Neutrophil (primary cell): ENCODE data around the gene BCL2L12.

ENCODE experiments used
- H3K27ac ChIP-seq: fragments of 200-600 bp; sonication (generic); 2 replicates; pipeline ENCODE4 v1.5.1; 2016; ENCODE audit warnings: mild to moderate bottlenecking, moderate library complexity
- H3K27me3 ChIP-seq: fragments of 200-600 bp; sonication (generic); 2 replicates; pipeline ENCODE4 v1.6.0; 2016; ENCODE audit warnings: mild to moderate bottlenecking
- H3K36me3 ChIP-seq: fragments of 200-600 bp; sonication (generic); 2 replicates; pipeline ENCODE4 v1.5.1; 2017
- H3K4me1 ChIP-seq, 2 experiments: fragments of 200-600 bp in 1 of 2; sonication (generic) in 1 of 2; 1 replicate in 1 of 2; 2 replicates in 1 of 2; pipeline versions ENCODE4 v1.5.1 to v1.6.1; 2013 to 2016; ENCODE audit warnings: low read depth in 1 of 2, low read length in 1 of 2, mild to moderate bottlenecking in 1 of 2, moderate library complexity in 1 of 2; ENCODE audit not compliant: control insufficient read depth in 1 of 2, insufficient read depth in 1 of 2
- H3K4me3 ChIP-seq, 2 experiments: fragments of 200-600 bp in 1 of 2; sonication (generic) in 1 of 2; 1 replicate in 1 of 2; 2 replicates in 1 of 2; pipeline ENCODE4 v1.5.1; 2013 to 2016; ENCODE audit warnings: low read depth in 1 of 2, low read length in 1 of 2, mild to moderate bottlenecking in 1 of 2, moderate library complexity in 1 of 2
- H3K9me3 ChIP-seq: fragments of 200-600 bp; sonication (generic); 2 replicates; pipeline ENCODE4 v1.5.1; 2016
- CTCF ChIP-seq: fragments of 200-600 bp; sonication (generic); IDR thresholded peaks from 2 replicates; pipeline ENCODE4 v1.5.1; 2016; ENCODE audit warnings: antibody characterized with exemption

Gene BCL2L12

DNA sequence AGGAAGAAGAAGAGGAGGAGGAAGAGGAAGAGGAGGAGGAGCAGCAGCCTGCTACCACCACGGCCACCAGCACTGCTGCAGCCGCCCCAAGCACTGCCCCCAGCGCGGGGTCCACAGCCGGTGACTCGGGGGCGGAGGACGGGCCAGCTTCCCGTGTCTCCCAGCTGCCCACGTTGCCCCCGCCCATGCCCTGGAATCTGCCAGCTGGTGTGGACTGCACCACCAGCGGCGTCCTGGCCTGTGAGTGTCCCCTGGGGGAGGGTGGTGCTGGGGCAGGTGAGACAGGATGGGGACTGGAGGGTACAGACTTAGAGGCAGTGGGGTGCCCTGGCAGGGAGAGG, 12.3 kb upstream of the BCL2L12 start:
- H3K27ac ChIP-seq: no peak overlapping the region
- H3K4me3 ChIP-seq: no peak overlapping the region
- no peaks in the 10 kb centered on the region for H3K4me1 ChIP-seq
- H3K36me3 ChIP-seq: peaks cover 94% of the 10 kb centered on the region
- H3K27me3 ChIP-seq: no peaks in the 10 kb centered on the region
- no peaks in the 10 kb centered on the region for H3K9me3 ChIP-seq
- TF ChIP-seq CTCF: no peak

GRCh38 chr19:49654581-49654980, 11.2 kb upstream of the BCL2L12 start:
- Histone ChIP-seq H3K4me3 (no peak overlapping the region), H3K27me3 (no peaks in the 10 kb centered on the region), H3K4me1 (no peaks in the 10 kb centered on the region), H3K36me3 (peaks cover 96% of the 10 kb centered on the region), H3K9me3 (no peaks in the 10 kb centered on the region), H3K27ac (no peak overlapping the region)
- TF ChIP-seq CTCF: no peak

DNA sequence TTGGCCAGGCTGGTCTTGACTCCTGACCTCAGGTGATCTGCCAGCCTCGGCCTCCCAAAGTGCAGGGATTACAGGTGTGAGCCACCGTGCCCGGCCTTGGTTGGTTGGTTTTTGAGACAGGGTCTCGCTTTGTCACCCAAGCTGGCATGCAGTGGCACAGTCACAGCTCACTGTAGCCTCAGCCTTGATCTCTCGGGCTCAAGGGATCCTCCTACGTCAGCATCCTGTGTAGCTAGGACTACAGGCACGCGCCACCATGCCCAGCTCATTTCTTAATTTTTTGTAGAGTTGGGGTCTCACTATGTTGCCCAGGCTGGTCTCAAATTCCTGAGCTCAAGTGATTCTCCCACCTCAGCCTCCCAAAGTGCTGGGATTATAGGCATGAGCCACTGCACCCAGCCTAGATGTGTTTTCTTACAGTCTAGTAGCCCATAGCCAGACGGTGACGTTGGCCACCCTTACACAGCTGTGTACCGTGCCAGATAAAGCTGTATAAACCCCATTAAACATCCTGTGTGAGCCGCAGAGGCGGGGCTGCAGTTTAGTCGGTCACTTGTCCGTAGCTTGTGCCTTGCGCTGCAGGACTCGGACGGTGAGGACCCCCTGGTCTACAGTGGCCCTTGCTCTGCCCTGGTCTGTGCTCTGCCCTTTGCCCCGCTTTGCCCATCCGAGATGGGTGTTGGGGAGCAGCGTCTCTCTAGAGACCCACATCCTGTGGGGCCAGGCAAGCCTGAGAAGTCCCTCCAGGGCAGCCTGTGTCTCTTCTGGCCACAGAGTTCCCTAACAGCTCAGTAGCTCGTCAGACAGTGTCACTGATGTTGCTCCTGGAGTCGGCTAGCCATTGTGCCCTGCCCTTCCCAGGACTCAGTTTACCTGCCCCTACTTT, 9.9 kb upstream of the BCL2L12 start:
- H3K4me3 ChIP-seq: no peak overlapping the region
- peaks cover 96% of the 10 kb centered on the region for H3K36me3 ChIP-seq
- H3K4me1 ChIP-seq: no peaks in the 10 kb centered on the region
- H3K27ac ChIP-seq: no peak overlapping the region
- no peak for TF ChIP-seq CTCF
- H3K9me3 ChIP-seq: no peaks in the 10 kb centered on the region
- H3K27me3 ChIP-seq: no peaks in the 10 kb centered on the region

DNA sequence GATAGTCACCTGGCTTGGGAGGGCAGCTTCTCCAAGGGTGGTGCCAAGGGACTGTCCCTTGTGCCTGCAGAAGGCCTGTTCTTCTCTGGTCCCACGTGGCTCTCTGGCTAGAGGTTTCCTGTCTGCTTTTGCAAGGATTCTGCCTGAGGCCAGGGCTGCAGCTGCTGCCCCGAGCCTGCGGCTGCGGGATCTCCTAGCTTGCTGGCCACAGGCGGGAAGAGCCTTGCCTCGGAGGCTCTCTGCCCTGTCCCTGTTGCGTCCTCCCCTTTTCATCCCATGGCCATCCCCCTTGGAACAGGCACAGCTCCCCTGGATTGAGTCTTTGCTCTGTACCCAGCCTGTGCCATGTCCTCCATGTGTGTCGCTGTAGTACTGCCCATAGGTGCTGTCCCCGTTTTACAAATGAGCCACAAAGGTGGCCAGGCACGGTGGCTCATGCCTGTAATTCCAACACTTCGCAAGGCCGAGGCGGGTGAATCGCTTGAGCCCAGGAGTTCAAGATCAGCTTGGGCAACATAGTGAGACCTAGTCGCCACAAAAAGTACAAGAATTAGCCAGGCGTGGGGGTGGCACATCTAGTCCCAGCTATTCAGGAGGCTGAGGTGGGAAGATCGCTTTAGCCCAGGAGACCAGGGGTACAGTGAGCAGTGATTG, 9.2 kb upstream of the BCL2L12 start:
- Histone ChIP-seq H3K4me1 (no peaks in the 10 kb centered on the region), H3K27ac (no peak overlapping the region), H3K9me3 (no peaks in the 10 kb centered on the region), H3K36me3 (peaks cover 96% of the 10 kb centered on the region), H3K27me3 (no peaks in the 10 kb centered on the region), H3K4me3 (no peak overlapping the region)
- TF ChIP-seq CTCF: no peak

DNA sequence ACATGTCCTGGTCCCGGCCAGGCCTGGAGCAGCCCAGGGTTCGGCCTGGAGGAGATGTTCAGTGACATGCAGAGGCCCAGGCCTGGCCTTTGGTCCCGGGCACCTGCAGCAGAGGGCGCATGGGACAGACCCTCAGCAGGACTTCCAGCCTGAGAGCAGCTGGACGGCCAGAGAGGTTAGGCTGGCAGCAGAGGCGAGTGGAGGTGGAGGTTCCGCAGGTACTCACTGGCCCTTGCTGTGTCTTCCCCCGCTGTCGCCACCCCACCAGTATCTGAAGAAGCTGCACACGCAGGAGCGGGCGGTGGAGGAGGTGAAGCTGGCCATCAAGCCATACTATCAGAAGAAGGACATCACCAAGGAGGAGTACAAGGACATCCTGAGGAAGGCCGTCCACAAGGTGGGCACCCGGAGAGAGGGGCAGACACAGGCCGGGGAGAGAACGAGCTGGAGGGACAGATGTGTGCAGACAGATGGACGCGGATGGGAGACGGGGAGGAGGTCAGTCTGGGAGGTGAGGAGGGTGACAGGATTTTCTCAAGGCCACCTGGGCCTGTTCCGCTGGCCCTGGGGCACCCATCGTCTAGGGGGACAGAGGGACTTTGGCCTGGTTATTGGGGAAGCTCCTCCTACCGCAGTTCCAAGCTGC, 8.1 kb upstream of the BCL2L12 start:
- H3K9me3 ChIP-seq: no peaks in the 10 kb centered on the region
- no peak overlapping the region for H3K27ac ChIP-seq
- no peak for TF ChIP-seq CTCF
- no peaks in the 10 kb centered on the region for H3K27me3 ChIP-seq
- peaks cover 100% of the 10 kb centered on the region for H3K36me3 ChIP-seq
- H3K4me3 ChIP-seq: no peak overlapping the region
- no peaks in the 10 kb centered on the region for H3K4me1 ChIP-seq
